Germinal center (tissue), 1 donor: Measurements from ENCODE around the gene ACBD3.
A peak's percentile ranks its signal among the peaks of the same experiment; 100 is the strongest.

Experiments used
- DNase-seq: peaks from one replicate; pipeline ENCODE4 v3.0.0; 2012; ENCODE audit warnings: mixed read lengths, low spot score

ACBD3 gene

DNA sequence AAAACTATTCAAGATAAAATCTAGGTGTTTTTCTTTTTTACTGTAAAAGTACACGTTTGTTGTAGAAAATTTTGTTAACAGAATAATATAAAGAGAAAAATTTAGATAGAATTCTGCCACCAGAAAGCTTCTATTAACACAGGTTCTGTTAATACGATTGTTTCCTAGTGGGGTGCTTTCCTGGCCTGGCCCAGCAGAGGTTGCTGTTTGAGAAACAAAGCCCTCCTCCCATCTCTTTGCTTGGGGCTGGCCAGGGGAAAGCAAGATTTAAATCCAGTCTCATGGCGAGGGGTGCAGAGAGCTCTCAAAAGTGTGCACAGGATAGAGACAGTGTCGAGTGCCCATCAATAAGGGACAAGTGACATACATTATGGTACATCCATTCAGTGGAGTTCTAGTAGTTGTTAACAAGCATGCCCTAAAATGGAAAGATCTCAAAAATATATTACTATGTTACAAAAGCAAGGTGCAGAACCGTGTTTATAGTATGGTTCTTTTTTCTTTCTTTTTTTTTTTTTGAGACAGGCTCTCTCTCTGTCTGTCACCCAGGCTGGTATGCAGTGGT is 14.6 kb upstream of the ACBD3 start:
- peak; percentile 68 for DNase-seq

GRCh38 chr1:226199971-226200370 is 13.4 kb upstream of the ACBD3 start:
- no peak for DNase-seq

DNA sequence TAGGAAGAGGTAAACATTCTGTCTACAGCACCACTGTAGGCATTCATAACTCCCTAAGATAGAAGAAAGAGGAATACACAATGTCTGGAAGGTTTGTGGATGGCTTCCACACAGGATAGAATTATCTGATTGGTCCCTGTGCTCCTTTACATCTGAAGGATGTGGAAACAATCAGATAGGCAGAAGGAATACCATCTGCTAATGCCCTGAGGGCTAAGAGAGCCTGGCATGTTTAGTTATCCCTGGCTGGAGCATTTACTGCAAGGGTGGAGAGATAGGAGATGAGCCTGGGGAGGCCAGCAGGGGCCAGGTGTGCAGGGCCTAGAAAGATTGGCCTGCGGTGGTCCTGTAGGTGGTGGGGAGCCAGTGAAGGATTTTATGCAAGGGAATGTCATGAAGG is 8.6 kb upstream of the ACBD3 start:
- DNase-seq, result no peak

GRCh38 chr1:226187380-226187779 is 839 bp upstream of the ACBD3 start:
- DNase-seq, result no peak

DNA sequence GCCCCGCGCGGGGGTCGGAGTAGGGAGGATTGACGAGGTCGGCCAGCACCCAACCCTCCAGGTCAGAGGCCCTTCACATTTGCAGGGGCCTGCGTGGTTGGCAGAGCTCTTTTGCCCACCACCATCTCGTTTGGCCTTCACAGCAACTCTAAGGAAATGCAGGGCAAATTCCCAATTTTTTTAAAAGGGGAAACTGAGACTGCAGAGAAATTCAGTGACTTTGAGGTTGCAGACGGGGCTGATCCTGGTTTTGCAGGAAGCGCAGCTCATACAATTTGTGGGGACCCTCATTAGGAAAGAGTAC is 430 bp upstream of the ACBD3 start:
- DNase-seq, result no peak

GRCh38 chr1:226185141-226186036 is 1.2 kb downstream of the ACBD3 start:
- DNase-seq, result no peak

GRCh38 chr1:226181996-226182714 is 4.4 kb downstream of the ACBD3 start:
- DNase-seq, result peak; percentile 32

GRCh38 chr1:226176870-226177269 is 9.7 kb downstream of the ACBD3 start:
- DNase-seq, result no peak

DNA sequence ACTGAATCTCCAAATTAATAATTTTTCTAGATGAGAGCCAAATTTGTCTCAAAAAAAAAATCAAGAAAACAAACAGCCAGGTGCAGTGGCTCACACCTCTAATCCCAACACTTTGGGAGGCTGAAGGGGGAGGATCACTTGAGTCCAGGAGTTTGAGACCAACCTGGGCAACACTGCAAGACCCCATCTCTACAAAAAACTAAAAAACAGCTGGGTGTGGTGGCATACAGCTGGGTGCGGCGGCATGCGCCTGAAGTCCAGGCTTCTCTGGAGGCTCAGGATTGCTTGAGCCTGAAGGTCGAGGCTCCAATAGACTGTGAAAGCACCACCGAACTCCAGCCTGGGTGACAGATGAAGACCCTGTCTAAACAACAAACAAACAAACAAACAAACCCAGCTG is 14.0 kb downstream of the ACBD3 start:
- DNase-seq, result no peak

DNA sequence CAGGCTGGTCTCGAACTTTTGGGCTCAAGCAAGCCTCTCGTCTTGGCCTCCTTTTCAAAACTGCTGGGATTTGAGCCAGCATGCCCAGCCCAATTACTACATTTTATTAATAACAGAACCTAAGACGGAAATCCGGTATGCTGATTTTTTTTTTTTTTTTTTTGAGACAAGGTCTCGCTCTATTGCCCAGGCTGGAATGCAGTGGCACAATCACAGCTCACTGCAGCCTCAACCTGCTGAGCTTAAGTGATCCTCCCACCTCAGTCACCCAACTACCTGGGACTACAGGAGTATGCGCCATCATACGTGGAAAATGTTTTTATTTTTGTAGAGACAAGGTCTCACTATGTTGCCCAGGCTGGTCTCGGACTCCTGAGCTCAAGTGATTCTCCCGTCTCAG is 20.2 kb downstream of the ACBD3 start:
- DNase-seq, result no peak

DNA sequence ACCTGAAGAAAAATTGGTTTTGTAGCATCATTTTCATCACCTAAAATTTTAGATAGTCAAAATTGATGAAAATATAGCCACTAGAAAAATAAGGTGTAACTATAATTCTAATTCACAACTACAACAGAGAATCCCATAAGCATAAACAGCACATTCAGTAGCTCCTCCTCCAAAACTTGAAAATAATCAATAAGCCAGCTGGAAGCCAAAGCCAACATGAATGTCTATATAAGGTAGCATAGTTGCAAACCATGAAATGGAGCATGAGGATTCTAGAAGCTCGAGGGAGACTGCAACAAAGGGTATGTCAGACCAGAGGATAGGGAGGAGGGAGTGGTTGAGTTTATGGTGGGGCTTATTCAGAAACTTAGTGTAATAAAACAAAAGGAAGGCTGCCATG is 22.4 kb downstream of the ACBD3 start:
- no peak for DNase-seq

GRCh38 chr1:226162898-226163297 is 23.6 kb downstream of the ACBD3 start:
- no peak for DNase-seq

DNA sequence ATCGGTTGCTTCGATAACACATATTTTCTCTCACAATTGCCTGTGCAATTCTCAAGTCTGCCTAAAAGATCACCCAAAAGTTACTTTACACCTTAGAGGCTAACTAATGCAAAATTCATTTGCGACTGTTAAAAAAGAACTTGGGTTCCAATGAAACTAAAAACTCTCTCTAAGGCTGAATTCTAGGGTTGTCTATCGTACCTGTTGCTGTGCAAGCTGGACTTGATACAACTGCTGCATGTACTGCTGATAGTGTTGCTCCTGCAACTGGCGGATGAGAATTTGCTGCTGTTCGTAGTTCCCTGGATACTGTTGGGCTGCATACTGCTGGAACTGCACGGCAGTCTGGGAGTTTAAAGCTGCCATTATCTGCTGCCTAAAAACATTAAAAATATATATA is 27.6 kb downstream of the ACBD3 start:
- DNase-seq, result no peak

- no peak for DNase-seq
Observed at GRCh38 chr1:226158457-226158856, 28.1 kb downstream of the ACBD3 start.

DNA sequence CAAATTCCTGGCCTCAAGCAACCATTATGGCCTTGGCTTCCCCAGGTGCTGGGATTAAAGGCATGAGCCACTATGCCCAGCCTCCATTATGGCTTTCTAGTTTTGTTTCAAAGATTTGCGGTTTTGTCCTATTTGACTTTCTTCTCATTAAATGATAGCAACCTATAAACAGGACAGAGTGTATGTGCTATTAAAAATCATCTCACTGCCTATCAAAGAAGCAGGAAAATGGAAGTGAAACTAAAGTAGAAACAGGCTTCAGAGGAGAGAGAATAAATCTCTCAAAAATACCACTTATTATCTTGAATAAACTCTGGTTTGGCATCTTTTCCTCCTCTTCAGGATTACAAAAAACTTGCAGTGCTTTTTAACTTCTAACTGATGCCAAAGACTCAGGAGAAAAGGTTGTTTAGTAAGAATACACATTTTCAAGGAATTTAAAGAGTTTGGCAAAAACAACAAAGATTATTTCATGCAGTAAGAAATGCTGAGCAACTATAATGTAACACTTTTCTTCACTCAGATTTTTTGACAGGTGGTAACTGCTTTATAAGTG is 28.7 kb downstream of the ACBD3 start:
- peak; percentile 33 for DNase-seq

DNA sequence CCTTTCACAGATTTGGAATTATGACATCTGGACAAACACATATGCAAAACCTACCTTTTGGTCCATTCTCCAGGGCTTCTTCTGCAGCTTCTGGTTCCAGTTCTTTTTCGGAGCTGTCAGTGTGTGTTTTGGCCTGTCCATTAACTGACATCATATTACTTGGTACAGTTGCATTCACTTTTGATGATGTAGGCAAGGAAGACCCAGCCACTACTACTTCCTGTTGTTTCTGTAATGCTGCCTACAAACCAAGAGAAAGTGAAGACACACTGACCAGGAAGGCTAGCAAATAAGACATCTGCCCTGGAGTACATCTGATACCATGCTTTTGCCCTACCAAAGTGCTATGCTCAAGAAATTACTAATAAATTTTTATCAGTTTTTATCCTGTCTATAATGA is 31.9 kb downstream of the ACBD3 start:
- DNase-seq, result no peak

GRCh38 chr1:226149806-226150205 is 36.7 kb downstream of the ACBD3 start:
- DNase-seq, result no peak

- no peak for DNase-seq
Observed at GRCh38 chr1:226148121-226148648, 38.4 kb downstream of the ACBD3 start.

DNA sequence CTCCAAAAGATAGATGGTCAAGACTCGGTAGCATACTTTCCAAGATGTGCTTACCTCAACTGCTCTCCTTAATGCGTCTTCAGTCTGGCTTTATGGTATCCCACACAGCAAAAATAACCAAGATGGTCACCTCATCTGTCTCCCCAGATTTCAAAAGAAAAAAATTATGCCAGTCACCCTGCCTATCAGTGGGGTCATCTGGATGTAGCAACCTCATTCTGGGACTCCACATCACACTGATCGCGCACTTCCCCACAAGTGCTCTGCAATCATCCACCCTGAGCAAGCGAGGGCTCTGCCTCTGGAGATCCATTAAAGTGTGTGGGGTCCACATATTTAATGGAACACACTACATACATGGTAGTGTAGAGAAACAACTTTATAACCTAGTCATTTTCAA is 42.5 kb downstream of the ACBD3 start:
- no peak for DNase-seq

- DNase-seq, result no peak
Observed at GRCh38 chr1:226135709-226136108, 50.8 kb downstream of the ACBD3 start.

DNA sequence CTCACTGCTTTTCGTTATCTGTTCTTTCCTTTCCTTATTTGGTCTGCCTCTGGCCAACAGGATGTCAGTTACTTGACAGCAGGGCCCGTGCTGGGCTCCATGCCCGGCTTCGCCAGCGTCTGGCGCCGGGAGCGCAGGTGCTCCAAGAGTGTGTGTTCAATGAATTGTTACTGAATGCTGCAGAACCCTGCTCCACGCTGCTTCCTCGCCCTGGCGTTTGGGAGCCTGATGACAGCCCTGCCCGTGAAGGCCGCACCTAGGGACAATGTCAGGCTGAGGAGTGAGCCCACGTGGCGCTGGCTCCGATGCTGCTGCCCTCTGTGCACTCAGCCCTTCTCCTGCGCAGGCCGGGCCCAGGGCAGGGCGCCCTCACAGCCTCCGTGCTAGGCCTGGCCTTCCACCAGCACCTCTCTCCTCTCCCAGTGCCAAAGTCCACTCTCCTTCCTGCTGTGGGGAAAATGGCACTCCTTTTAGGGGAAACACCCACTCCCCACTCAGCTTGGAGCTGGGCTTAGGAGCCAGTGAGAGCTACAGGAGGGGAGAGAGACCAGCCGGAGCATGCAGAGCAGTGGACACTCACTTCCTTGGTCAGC is 51.4 kb downstream of the ACBD3 start:
- no peak for DNase-seq
